Esophagus muscularis mucosa (tissue), 4 donors: Measurements from ENCODE around the gene LRRC8C.

Experiments
- CTCF ChIP-seq, 3 experiments: fragments of 200-600 bp in 2 of 3; fragments of 450-650 bp in 1 of 3; sonication (generic) in 2 of 3; IDR thresholded peaks; one replicate each; pipeline ENCODE4 v1.5.1; 2017 to 2019; ENCODE audit warnings: antibody characterized with exemption in 3 of 3, mild to moderate bottlenecking in 2 of 3, moderate library complexity in 1 of 3
- EP300 ChIP-seq: sonication (generic); formaldehyde crosslinking; IDR thresholded peaks from one replicate; pipeline ENCODE4 v1.6.1; 2017; ENCODE audit warnings: antibody characterized with exemption
- POLR2A ChIP-seq: fragments of 450-650 bp; IDR thresholded peaks from one replicate; pipeline ENCODE4 v1.6.1; 2017; ENCODE audit warnings: antibody characterized with exemption, moderate library complexity, mild to moderate bottlenecking, low read depth

- TF ChIP-seq POLR2A, result no peak
- no peak for TF ChIP-seq EP300
- TF ChIP-seq CTCF (IDR thresholded peaks at IDR 0.05), result no peak
Measured at GRCh38 chr1:89715677-89716076, 82.8 kb downstream of the LRRC8C start.
